HG03558 (cell line): ENCODE results near the gene ENOX1.
"Not testable (repeated sequence)": the region's sequence is repeated elsewhere in the genome, so short reads cannot be mapped to it uniquely, and the experiment has no call there.

Experiments
- ATAC-seq: cut with Tn5 transposase; IDR thresholded peaks from one replicate; pipeline ENCODE4 v1.9.1; 2021; ENCODE audit warnings: moderate number of reproducible peaks; ENCODE audit not compliant: unreplicated experiment; ENCODE audit errors: extremely low read depth

ENOX1 gene

DNA sequence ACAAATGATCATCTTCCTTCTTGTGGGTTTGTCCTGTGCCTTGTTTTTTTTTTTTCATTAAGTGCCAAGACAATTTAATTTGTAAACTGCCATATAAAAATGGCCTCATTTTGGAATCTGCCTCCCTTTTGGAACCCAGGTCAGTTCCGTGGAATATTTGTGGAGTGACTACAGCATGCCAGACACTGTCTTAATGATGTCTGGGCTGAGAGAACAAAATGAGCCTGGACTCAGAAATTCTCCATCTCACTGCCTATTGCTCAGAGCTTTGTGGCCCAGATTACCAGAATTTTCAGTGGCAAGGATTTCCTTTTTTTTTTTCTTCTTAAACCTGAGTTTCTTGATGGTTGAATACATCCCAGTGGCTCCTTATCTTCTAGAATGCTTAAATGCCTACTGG is 340.6 kb downstream of the ENOX1 start:
- ATAC-seq = no peak

DNA sequence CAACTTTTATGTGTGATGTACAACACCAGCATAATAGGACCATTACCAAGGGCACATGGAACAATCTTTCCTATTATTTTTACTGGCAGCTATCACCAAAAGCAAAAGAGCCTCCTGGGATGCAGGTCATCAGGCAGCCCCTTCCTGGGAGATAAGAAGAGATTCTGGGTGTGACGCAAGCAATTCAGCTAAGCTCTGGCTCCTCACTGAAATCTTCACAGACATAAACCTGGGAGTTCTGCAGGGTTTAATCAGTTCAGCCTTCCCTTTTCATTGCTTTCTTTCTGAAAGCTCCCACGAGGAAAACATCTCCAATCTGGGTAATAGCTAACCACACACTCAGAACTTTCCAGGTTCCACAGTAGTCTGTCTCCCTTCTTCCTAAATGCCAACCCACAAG is 341.1 kb downstream of the ENOX1 start:
- ATAC-seq = no peak

DNA sequence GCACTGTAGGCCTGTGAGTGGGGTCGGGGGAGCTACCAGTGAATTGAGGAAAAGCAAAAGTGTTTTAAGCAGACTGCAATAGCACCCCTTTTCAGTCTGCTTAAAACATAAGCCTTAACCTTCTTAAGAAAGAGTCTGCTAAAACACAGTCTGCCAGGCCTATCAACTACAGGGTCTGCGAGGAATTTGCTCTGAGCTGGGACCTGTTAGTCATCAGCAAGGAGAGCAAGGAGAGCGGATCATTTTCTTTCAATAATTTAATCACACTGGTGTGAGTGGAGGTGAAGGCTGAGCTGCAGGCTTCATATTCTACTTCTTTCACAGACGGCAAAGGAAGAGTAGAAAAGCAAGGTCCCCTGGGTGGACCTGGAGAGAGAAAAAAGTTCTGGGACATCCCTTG is 342.7 kb downstream of the ENOX1 start:
- ATAC-seq = no peak

GRCh38 chr13:43441899-43442499 is 344.8 kb downstream of the ENOX1 start:
- no peak for ATAC-seq

DNA sequence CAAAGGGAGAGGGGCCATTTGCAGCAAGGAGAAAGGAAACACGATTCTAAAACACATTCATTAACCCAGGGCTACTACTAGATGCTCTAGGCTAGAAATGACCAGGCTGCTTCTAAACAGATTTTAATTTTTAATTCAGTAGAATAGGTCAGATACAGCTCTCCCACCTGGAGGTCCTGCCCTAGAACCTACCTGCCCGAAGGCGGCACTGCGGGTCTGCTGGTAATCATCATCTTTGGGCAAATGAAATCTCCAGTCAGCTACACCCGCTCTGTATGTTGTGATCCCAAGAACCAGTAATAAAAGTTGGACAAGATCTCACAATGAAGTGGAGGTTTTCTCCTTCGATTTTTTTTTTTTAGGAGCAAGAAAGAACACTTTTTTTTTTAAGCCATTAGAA is 345.3 kb downstream of the ENOX1 start:
- ATAC-seq = no peak

DNA sequence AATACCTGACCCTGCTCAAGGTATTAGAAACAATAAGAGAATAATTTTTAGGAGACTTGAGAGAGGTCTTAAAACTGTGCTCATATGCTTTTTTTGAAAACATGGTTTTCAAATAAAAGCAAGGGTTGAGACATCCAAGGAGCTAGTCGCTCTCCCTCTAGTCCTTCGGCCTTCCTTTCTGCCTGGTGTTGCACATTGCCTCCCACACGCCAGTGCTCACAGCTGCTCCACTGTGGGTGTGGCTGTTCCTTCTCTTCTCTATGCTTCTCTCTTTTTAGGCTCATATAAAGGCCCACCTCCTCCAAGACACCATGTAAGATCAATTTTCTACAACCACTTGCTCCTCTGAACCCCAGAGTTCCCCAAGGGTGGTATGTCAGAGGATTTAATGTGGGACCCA is 352.6 kb downstream of the ENOX1 start:
- no peak for ATAC-seq

GRCh38 chr13:43433691-43434141 is 353.1 kb downstream of the ENOX1 start:
- no peak for ATAC-seq

GRCh38 chr13:43432958-43433357 is 353.8 kb downstream of the ENOX1 start:
- no peak for ATAC-seq

DNA sequence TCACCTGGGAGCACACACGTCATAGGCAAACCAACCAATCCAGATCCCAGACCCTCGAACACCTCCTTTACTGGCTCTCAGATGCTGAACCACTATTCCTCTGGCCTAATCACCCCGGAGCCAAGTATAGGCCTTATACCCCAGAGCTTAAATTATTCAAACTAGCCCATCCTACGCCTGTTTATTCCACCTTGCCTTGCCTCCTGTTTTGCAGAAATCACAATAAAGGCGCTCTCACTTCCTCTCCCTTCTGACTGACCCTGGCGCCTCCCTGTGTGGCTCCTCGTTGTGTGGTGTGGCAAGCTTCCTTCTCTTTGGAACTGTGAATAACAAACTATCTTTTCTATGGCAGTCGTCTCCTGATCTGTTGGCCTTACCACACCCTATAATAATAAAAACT is 354.9 kb downstream of the ENOX1 start:
- ATAC-seq = no peak

DNA sequence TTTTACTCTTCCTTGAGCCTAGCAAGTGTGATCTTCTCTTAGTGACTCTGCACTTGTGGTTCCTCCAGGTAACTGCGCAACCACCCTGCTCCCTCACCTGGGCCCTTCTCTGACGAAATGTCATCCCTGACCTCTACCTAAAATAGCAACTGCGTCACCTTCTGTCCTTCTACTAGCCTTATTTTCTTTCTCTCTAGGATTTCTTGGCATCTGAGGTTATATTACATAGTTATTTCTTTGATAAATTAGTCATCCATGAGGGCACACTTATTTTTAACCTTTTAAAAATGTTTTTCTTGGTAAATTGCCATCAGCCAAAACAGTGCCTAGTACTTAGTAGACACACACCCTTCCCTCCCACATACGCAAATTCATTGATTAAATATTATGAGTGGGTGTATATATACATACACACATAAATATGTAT is 355.5 kb downstream of the ENOX1 start:
- no peak for ATAC-seq

DNA sequence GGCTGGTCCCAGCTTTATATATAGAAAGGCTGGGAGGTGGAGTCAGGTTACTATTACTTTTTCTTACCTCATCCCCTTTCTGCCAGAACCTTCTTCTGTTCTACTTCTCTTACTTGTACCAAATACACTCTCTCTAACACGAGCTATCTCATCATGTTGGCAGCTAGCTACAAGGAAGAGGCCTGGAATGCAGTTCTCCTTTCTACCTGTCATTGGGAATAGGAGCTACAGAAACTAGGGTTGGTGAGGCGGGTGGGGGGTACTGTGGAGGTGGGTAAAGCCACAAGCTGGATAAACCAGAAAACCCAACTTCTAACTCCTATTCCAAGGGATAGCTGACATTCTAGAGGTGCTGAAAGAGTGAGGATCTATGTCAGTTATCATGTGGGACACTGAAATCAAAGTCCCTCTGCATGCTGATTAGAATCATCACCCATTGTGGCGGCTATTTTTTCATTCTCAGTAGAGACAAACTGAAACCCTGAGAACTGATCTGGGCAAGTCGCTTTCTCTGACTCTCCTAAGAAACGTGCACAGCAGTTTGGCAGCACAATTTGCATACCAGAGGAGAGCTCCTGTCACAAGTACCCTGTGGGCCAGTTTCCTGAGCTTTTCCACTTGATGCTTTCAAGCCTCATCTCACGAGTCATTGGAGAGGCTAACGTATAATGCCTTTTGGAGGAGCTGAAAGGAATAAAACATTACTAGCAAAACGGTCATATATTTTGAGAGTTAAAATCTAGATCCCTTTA is 358.1 kb downstream of the ENOX1 start:
- ATAC-seq = no peak

GRCh38 chr13:43426355-43426754 is 360.4 kb downstream of the ENOX1 start:
- ATAC-seq = no peak

DNA sequence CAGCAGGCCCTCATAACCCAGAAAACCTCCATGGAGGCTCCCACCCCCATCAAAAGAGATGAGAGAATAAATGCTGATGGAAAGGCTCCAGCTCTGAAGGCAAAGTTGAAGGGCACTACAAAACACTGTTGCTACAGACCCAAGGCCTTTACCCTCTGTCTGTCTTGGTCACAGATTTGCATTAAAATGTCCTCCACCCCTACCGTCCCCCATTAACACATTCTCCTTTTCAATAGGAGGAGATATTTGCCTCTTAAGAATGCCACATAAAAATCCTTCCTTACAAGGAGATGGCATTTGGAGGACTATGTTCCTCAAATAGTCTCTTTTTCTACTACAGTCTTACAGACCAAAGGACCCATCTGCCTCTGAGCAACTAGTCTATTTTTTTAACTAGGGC is 361.5 kb downstream of the ENOX1 start:
- ATAC-seq = no peak

DNA sequence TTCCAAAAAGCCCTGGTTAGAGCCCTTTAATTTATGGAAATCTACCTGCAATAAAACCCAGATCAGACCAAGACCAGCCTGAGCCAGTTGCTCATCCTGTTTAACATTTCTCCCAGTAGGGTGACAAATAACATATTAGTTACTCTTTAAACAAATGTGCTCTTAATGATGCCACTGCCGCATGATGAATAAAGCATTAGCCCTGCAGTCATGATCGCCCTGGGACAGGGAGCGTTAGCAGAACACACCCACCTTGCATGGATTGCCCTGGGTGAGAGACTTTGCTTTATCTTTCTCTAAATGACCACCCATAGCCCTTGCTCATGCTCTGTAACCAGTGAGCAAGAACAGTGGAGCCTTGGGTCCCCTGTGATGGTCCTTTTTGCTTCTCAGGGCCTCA is 362.4 kb downstream of the ENOX1 start:
- no peak for ATAC-seq

DNA sequence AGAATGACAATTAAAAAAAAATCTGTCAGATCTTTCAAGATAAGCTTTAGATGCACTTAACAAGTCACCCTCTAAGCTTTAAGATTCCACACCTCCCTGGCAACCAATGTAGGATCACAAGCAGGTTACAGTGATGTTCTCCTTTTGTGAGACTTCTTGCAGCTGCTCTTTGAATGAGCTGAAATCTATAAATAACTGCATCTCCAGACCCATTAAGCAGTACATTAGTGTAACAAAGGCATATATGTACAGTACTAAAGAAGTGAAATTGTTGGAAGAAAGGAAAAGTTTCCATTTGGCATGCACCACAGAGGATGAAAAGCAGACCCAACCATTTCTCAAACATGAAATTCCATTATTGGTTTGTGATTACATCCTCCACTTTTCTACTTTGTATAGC is 364.7 kb downstream of the ENOX1 start:
- no peak for ATAC-seq

GRCh38 chr13:43416842-43417241 is 369.9 kb downstream of the ENOX1 start:
- not testable (repeated sequence) for ATAC-seq

GRCh38 chr13:43416408-43416807 is 370.4 kb downstream of the ENOX1 start:
- ATAC-seq = not testable (repeated sequence)

DNA sequence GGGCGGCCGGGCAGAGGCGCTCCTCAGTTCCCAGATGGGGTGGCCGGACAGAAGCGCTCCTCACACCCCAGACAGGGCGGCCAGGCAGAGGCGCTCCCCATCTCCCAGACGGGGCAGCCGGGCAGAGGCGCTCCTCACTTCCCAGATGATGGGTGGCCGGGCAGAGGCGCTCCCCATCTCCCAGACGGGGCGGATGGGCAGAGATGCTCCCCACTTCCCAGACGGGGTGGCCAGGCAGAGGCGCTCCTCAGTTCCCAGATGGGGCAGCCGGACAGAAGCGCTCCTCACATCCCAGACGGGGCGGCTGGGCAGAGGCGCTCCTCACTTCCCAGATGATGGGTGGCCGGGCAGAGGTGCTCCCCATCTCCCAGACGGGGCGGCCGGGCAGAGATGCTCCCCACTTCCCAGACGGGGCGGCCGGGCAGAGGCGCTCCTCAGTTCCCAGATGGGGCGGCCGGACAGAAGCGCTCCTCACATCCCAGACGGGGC is 370.8 kb downstream of the ENOX1 start:
- not testable (repeated sequence) for ATAC-seq

DNA sequence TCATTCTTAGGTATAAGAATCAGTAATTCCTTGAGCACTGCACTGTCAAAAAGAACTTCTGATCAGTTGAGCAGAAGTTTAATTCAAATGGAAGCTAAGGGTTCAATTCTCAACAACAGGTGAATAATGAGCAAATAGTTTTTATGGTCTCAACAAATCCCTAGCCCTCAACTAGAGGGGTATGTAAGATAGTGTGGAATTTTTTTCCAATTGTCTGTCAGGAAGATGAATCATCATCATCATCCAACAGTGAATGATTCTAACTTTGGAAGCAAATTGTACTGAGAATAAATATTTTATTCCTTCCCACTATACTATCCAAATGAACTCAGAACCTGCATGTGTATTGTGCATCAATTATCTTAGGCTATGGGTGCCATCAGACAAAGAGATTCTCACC is 372.7 kb downstream of the ENOX1 start:
- ATAC-seq = no peak

DNA sequence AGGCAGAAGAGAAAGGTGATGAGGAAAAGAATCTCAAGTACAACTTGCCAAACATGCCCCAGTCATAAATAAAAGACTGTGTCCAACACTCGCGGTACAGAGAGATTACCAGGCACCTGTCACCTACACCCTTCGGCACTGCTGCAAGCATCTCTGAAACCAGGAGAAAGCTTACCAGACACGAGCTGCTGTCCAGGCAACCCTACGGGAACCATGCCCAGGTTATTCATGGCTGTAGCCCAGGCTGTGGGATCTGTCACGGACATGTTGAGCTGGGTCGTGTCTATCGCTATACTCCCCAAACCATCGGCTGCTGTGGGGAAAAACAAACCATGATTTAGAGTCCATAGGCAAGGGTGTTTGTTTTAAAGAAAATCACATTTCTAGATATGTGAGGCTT is 375.0 kb downstream of the ENOX1 start:
- ATAC-seq = no peak

DNA sequence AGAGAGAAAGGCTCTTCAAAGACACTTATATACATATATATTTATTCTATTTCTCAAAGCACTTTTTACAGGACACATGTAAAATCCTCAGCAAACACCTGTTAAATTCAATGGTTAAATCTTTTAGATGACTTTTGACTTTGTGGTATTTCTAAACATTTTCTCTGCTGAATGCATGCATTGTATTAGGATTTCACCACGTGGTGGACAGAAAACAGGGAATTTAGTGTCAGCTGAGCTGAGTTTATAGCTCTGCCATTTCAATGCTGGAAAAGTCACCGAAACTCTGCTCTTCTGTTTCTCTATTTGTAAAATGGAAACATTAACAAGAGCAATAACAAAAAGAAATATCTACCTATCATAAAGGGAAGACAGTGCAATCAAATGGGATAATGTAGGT is 375.6 kb downstream of the ENOX1 start:
- no peak for ATAC-seq

DNA sequence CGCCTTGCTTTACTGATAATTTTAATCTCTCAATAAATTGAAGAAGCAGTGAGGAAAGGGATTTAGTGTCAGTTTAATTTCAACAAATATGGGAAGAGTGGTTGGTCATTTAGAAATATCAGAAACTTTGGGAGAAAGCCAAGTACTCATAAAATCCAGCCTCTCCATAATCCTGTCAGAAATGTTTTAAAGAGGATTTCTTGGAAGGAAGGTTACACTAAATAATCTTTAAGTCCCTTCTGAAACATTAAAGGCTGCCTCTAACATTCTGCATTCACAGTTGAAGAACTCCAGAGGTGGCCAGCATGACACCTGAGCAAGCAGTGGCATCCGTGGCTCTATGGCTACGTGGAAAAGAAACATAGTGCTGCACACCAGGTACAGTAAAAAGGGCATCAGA is 378.5 kb downstream of the ENOX1 start:
- ATAC-seq = no peak
